Gastroesophageal sphincter (tissue), 4 donors: ENCODE data around the gene SNAP47. TPM values are rescaled to one million over a fixed set of nuclear protein-coding genes. Genes with fewer than 3 reads are reported as not detected.
"Not testable (repeated sequence)": the region's sequence is repeated elsewhere in the genome, so short reads cannot be mapped to it uniquely, and the experiment has no call there.

Experiments used
- ATAC-seq: fragments of 150-250 bp; one replicate; pipeline ENCODE4 v1.9.1; 2016; ENCODE audit warnings: mild to moderate bottlenecking, moderate library complexity
- H3K27ac ChIP-seq, 4 donors: fragments of 200-600 bp; sonication (generic) in 3 of 4; 1 replicate in 3 of 4; 2 replicates in 1 of 4; pipeline ENCODE4 v1.5.1; 2016 to 2019
- H3K27me3 ChIP-seq: fragments of 200-600 bp; sonication (generic); one replicate; pipeline ENCODE4 v1.5.1; 2019
- H3K36me3 ChIP-seq, 2 donors: fragments of 200-600 bp; sonication (generic); one replicate each; pipeline ENCODE4 v1.5.1; 2019; ENCODE audit warnings: control low read depth in 1 of 2
- H3K4me1 ChIP-seq, 3 donors: fragments of 200-600 bp; sonication (generic); 1 replicate in 2 of 3; 2 replicates in 1 of 3; pipeline ENCODE4 v1.5.1; 2016 to 2019; ENCODE audit warnings: control low read depth in 2 of 3
- H3K4me3 ChIP-seq, 2 donors: fragments of 200-600 bp; sonication (generic); one replicate each; pipeline ENCODE4 v1.5.1; 2019; ENCODE audit warnings: mild to moderate bottlenecking in 1 of 2, moderate library complexity in 1 of 2
- H3K9me3 ChIP-seq, 3 donors: fragments of 200-600 bp; sonication (generic); one replicate each; pipeline ENCODE4 v1.5.1; 2017 to 2019; ENCODE audit warnings: control low read depth in 2 of 3
- EP300 ChIP-seq: sonication (generic); formaldehyde crosslinking; IDR thresholded peaks from one replicate; pipeline ENCODE4 v1.6.1; 2017; ENCODE audit warnings: antibody characterized with exemption, mild to moderate bottlenecking
- POLR2A ChIP-seq, 2 donors: fragments of 450-650 bp; IDR thresholded peaks; one replicate each; pipeline ENCODE4 v1.6.1; 2017; ENCODE audit warnings: antibody characterized with exemption in 2 of 2, mild to moderate bottlenecking in 2 of 2, moderate library complexity in 1 of 2
- POLR2AphosphoS5 ChIP-seq: sonication (generic); formaldehyde crosslinking; IDR thresholded peaks from one replicate; pipeline ENCODE4 v1.6.1; 2017; ENCODE audit warnings: antibody characterized with exemption
- WGBS, 2 donors: methylation state at CpG; one replicate each; pipeline ENCODE4 v1.1.5; 2018; ENCODE audit warnings: low coverage in 1 of 2; 5-methylcytosine and 5-hydroxymethylcytosine counted together
- total RNA-seq, 4 donors: library from RNA; depleted of rRNA; stranded (reverse); fragments of >200 nt; gene quantifications; one replicate each; pipeline ENCODE4 v1.1.0, GENCODE V29; 2016
- TF ChIP-seq, protein P1 (sequence below), 4 experiments: fragments of 200-600 bp in 2 of 4; fragments of 450-650 bp in 2 of 4; sonication (generic) in 1 of 4; IDR thresholded peaks; one replicate each; pipeline ENCODE4 v1.5.1; 2017 to 2019; ENCODE audit warnings: antibody characterized with exemption in 4 of 4, mild to moderate bottlenecking in 2 of 4, moderate library complexity in 2 of 4

SNAP47 gene, protein sequence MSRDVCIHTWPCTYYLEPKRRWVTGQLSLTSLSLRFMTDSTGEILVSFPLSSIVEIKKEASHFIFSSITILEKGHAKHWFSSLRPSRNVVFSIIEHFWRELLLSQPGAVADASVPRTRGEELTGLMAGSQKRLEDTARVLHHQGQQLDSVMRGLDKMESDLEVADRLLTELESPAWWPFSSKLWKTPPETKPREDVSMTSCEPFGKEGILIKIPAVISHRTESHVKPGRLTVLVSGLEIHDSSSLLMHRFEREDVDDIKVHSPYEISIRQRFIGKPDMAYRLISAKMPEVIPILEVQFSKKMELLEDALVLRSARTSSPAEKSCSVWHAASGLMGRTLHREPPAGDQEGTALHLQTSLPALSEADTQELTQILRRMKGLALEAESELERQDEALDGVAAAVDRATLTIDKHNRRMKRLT
- total RNA-seq: 10 to 100 TPM; 27.1 to 47.0 (median 35.6) TPM

DNA sequence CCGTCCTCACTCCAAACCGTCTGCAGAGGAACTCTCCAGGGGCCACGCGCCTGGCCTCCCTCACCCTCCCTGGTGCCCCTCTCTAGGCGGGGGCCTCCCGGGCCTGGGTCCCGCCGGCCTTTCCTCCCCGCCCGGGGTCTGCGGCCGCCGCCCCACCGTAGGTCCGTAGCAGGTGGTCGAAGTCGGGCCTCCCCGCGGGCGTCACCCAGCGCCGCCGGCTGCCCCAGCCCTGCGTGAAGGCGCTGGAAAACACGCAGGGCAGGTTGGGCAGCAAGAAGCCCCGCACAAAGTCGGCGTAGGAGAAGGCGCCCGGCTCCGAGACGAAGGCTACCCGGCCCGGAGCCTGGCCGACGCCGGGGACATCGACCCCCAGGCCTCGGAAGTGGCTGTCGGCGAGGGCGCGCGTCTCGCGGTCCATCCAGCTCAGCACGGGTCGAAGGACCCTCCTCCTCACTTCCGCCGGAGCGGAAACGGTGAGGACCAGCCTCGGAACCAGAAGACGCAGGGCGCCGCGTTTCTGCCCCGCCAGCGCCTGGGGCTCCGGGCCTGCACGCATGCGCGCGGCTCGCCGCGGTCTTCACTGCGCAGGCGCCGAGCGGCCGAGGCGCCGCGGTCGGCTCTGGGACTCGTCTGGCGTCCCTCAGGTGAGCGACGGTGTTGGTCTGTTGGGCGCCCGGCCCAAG, at the start of gene SNAP47, which contains the start of gene JMJD4:
Gene SNAP47 (plus strand): TSS at position 580 of the 683 bp plus-strand sequence. CDS start 12,302 bp downstream, outside the sequence.
Gene JMJD4 (minus strand): TSS at position 447 of the 683 bp plus-strand sequence. CDS start 29 bp downstream, at position 418.
- 5% methylated on average over 5 of the region's 83 CpGs; no CpG with 5 or more reads in 1 of the 2 donors for WGBS, 2 donors
- H3K4me1 ChIP-seq: peaks cover 0 to 67% (median 21%) of the 10 kb centered on the region in 3 donors
- ATAC-seq: peak; percentile 94

DNA sequence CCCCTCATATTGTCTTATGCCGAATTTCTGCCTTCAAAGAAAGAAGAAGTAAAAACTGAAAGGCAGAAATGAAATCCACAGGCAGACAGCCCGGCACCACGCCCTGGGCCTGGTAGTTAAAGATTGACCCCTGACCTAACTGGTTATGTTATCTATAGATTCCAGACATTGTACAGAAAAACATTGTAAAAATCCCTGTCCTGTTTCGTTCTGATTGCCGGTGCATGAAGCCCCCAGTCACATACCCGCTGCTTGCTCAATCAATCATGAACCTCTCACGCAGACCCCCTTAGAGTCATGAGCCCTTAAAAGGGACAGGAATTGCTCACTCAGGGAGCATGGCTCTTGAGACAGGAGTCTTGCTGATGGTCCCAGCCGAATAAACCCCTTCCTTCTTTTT, 49.4 kb upstream of the SNAP47 start:
- Histone ChIP-seq H3K27me3 (no peaks in the 10 kb centered on the region), H3K27ac (no peak overlapping the region), H3K4me1 (no peaks in the 10 kb centered on the region), H3K9me3 (peaks cover 0 to 87% (median 0%) of the 10 kb centered on the region in 3 donors), H3K36me3 (no peaks in the 10 kb centered on the region), H3K4me3 (no peak overlapping the region)
- 88 to 90% methylated on average over 4 to 8 of the region's 8 CpGs for WGBS, 2 donors
- TF ChIP-seq POLR2A (IDR thresholded peaks at IDR 0.05) (no peak), EP300 (no peak), POLR2AphosphoS5 (no peak)
- TF ChIP-seq, protein P1, sequence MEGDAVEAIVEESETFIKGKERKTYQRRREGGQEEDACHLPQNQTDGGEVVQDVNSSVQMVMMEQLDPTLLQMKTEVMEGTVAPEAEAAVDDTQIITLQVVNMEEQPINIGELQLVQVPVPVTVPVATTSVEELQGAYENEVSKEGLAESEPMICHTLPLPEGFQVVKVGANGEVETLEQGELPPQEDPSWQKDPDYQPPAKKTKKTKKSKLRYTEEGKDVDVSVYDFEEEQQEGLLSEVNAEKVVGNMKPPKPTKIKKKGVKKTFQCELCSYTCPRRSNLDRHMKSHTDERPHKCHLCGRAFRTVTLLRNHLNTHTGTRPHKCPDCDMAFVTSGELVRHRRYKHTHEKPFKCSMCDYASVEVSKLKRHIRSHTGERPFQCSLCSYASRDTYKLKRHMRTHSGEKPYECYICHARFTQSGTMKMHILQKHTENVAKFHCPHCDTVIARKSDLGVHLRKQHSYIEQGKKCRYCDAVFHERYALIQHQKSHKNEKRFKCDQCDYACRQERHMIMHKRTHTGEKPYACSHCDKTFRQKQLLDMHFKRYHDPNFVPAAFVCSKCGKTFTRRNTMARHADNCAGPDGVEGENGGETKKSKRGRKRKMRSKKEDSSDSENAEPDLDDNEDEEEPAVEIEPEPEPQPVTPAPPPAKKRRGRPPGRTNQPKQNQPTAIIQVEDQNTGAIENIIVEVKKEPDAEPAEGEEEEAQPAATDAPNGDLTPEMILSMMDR (IDR thresholded peaks at IDR 0.05): no peak
- no peak for ATAC-seq

More for the DNA sequence above, at the start of gene SNAP47, which contains the start of gene JMJD4:
- TF ChIP-seq EP300 (no peak), POLR2A (IDR thresholded peaks at IDR 0.05) (peak; percentile 85 to 87), POLR2AphosphoS5 (peak; percentile 94)
- TF ChIP-seq, protein P1 (IDR thresholded peaks at IDR 0.05): peak in 1 of 4 experiments; percentile 16
- H3K27ac ChIP-seq: peak within 1 kb of the TSS; percentile 71 to 90 (median 90)
- peak within 1 kb of the TSS; percentile 74 to 86 for H3K4me3 ChIP-seq
- H3K36me3 ChIP-seq: peaks cover 0 to 42% of the 10 kb centered on the region in 2 donors
- H3K9me3 ChIP-seq: no peaks in the 10 kb centered on the region
- no peaks in the 10 kb centered on the region for H3K27me3 ChIP-seq

DNA sequence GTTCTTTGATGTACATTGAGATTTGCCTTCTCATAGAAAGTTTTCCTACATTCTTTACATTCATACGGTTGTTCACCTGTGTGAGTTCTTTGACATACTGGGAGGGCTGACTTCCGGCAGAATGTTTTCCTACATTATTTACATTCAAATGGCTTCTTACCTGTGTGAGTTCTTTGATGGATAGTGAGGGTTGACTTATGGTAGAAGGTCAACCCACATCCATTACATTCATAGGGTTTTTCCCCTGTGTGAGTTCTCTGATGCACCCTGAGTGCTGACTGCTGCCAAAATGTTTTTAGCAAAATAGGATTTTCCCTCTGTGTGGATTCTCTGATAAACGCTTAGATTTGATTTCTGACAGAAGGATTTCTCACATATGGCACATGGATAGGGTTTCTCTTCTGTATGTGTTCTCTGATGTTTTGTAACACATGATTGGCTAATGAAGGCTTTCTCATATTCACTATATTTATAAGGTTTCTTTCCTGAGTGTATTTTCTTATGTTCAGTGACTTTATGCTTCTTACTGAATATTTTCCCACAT, 37.8 kb upstream of the SNAP47 start:
- no peak overlapping the region for H3K27ac ChIP-seq
- WGBS, 2 donors: 92 to 100% methylated on average over 1 to 2 of the region's 3 CpGs
- no peaks in the 10 kb centered on the region for H3K36me3 ChIP-seq
- TF ChIP-seq POLR2A (IDR thresholded peaks at IDR 0.05): no peak
- TF ChIP-seq, protein P1 (IDR thresholded peaks at IDR 0.05): no peak
- no peak for TF ChIP-seq EP300
- no peak for TF ChIP-seq POLR2AphosphoS5
- no peak for ATAC-seq
- peaks cover 0 to 43% (median 3%) of the 10 kb centered on the region in 3 donors for H3K9me3 ChIP-seq
- H3K4me1 ChIP-seq: no peaks in the 10 kb centered on the region
- no peaks in the 10 kb centered on the region for H3K27me3 ChIP-seq
- H3K4me3 ChIP-seq: no peak overlapping the region

DNA sequence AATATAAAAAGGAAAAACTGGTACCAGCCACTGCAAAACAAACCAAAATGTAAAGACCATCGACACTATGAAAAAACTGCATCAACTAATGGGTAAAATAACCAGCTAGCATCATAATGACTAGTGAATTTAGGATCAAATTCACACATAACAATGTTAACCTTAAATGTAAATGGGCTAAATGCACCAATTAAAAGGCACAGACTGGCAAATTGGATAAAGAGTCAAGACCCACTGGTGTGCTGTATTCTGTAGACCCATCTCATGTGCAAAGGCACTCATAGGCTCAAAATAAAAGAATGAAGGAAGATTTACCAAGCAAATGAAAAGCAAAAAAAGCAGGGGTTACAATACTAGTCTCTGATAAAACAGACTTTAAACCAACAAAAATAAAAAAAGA, 33.6 kb upstream of the SNAP47 start:
- H3K4me3 ChIP-seq, H3K36me3 ChIP-seq, H3K27ac ChIP-seq, H3K4me1 ChIP-seq, H3K27me3 ChIP-seq, ATAC-seq: not testable (repeated sequence)
- peaks cover 0 to 56% (median 2%) of the 10 kb centered on the region in 3 donors for H3K9me3 ChIP-seq
- WGBS, 2 donors: 77 to 100% methylated on average over 1 of the region's 1 CpG

DNA sequence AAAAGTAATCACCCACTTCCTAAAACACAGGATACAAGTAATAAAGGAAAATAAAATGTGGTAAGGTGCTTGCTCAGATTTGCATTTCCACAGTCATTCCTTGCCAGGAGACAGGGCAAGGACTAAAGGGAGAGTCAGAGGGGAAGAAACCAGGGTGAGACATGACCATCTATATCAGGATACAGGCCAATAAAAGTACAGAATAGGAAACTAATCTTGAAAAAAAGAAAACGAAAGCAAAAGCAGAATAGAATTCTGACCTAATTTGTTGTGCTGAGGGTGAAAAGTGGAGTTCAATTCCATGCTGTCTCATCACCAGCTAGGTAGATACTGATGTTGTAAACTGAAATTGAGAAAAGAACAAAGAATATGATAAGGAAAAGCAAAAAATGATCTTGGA, 27.4 kb upstream of the SNAP47 start:
- H3K9me3 ChIP-seq: peaks cover 0 to 48% (median 0%) of the 10 kb centered on the region in 3 donors
- TF ChIP-seq POLR2A (IDR thresholded peaks at IDR 0.05) (no peak), EP300 (no peak), POLR2AphosphoS5 (no peak)
- TF ChIP-seq, protein P1 (IDR thresholded peaks at IDR 0.05): no peak
- no peak overlapping the region for H3K4me3 ChIP-seq
- no peak for ATAC-seq
- no peak overlapping the region for H3K27ac ChIP-seq
- H3K4me1 ChIP-seq: no peaks in the 10 kb centered on the region
- no peaks in the 10 kb centered on the region for H3K36me3 ChIP-seq
- H3K27me3 ChIP-seq: no peaks in the 10 kb centered on the region
- 40 to 59% methylated on average over 1 of the region's 1 CpG for WGBS, 2 donors
